HFFc6 (cell line): Measurements from ENCODE around the gene IL18R1. TPM values are rescaled to one million over a fixed set of nuclear protein-coding genes. Genes with fewer than 3 reads are reported as not detected.

Experiments used
- DNase-seq: peaks from one replicate; pipeline ENCODE4 v3.0.0-alpha.2; 2018
- H3K27ac Mint-ChIP-seq: 2 replicates; pipeline ENCODE4 v1.8.0; 2020; ENCODE audit warnings: mild to moderate bottlenecking, mixed read lengths
- H3K27me3 Mint-ChIP-seq: 2 replicates; pipeline ENCODE4 v1.8.0; 2021; ENCODE audit warnings: mild to moderate bottlenecking, moderate library complexity, mixed read lengths; ENCODE audit not compliant: insufficient read depth
- H3K36me3 Mint-ChIP-seq: 2 replicates; pipeline ENCODE4 v1.8.0; 2021; ENCODE audit warnings: low read depth, mixed read lengths
- H3K4me1 Mint-ChIP-seq: 2 replicates; pipeline ENCODE4 v1.8.0; 2020; ENCODE audit warnings: low read depth, mixed read lengths
- H3K4me3 Mint-ChIP-seq: 2 replicates; pipeline ENCODE4 v1.8.0; 2020; ENCODE audit warnings: mild to moderate bottlenecking, moderate library complexity, mixed read lengths
- H3K9me3 Mint-ChIP-seq: 2 replicates; pipeline ENCODE4 v1.8.0; 2020; ENCODE audit warnings: mild to moderate bottlenecking, mixed read lengths
- microRNA-seq: library from miRNA; unstranded; fragments of <30 nt; microRNA quantifications from one replicate; pipeline ENCODE4, GENCODE V29; 2019
- total RNA-seq, 6 experiments: library from RNA; stranded (reverse); fragmentation: NEBNext Ultra II Directional; extraction: Animal tissue kit (Norgen Biotek cat#: 25700); gene quantifications; 2 replicates in 1 of 6; 3 replicates in 5 of 6; pipeline ENCODE4 v1.2.3, GENCODE V29; 2021
- TF ChIP-seq, protein P1 (sequence below): fragments of 200-600 bp; sonication (generic); IDR thresholded peaks from 2 replicates; pipeline ENCODE4 v1.5.0; 2021; ENCODE audit warnings: antibody characterized with exemption, mild to moderate bottlenecking

Gene IL18R1
- total RNA-seq, 6 experiments from 2014 or later = not detected

DNA sequence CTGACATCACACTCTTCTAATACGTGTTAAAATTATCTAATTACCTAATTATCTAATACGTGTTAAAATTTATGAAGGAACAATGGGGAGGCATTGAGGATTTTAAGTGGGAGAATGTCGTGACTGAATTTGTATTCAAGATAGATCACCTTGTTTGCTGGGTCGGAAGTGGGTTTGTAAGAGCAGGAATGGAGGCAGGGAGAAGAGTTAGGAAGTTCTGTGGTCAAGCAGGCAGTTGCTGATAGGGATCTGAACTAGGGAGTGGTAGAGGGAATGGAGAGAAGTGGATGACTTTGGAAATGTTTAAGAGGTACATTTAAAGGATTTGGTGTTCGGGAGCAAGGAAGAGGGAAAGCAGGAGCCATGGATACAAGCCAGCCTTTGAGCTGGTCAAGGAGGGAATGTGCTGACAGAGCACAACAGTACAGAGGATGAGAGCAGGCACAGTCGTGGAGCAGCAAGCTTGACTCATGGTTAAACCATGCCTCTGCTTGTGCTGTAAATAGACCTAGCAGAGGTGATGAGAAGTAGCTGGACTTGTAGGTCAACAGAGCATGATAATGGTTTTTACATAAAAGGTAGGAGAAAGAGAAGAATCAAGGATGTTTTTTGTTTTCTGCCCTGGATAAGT is 83.6 kb downstream of the IL18R1 start:
- Mint-ChIP-seq H3K27ac (no peak overlapping the region), H3K27me3 (no peaks in the 10 kb centered on the region; the same call in 1 of the 2 replicates), H3K9me3 (no peaks in the 10 kb centered on the region), H3K36me3 (no peaks in the 10 kb centered on the region), H3K4me1 (no peaks in the 10 kb centered on the region), H3K4me3 (no peak overlapping the region)
- DNase-seq = peak; percentile 22
- TF ChIP-seq, protein P1, sequence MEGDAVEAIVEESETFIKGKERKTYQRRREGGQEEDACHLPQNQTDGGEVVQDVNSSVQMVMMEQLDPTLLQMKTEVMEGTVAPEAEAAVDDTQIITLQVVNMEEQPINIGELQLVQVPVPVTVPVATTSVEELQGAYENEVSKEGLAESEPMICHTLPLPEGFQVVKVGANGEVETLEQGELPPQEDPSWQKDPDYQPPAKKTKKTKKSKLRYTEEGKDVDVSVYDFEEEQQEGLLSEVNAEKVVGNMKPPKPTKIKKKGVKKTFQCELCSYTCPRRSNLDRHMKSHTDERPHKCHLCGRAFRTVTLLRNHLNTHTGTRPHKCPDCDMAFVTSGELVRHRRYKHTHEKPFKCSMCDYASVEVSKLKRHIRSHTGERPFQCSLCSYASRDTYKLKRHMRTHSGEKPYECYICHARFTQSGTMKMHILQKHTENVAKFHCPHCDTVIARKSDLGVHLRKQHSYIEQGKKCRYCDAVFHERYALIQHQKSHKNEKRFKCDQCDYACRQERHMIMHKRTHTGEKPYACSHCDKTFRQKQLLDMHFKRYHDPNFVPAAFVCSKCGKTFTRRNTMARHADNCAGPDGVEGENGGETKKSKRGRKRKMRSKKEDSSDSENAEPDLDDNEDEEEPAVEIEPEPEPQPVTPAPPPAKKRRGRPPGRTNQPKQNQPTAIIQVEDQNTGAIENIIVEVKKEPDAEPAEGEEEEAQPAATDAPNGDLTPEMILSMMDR = no peak

DNA sequence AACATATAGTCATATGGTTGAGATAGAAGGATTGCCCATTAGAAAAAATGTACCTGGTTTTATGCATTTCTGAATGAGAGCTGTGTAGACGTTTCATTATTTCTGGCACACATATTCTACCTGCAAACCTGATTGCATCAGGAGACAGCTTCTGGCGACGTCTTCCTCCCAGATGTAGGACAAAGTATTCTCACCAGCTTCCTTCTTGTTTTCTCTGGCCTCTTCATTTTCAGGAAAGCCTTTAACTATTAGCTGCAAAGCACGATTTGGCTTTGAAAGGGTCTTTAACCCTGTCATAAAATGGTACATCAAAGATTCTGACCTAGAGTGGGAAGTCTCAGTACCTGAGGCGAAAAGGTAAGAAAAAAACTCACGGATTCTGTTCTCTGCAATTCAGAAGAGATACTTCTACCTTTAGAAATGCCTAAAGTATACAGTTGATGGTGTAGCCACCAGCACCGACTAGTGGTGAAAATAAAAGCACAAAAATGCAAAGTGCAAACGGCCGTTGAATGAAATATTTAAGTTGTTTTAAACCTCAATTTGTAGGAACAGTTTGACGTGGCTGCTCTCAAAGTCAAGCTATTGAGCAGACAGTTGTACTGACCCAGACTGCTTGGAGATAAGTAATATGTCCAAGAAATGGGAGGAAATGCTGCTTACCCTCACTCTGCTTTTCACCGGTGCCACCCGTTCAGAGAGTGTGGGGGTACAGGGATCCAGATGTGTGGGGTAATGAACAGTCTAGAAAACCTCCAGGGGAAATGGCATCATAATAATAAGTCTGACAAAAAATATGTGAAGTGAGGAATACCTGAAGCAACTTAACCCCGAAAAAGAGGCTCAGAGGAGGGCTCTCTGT is 87.6 kb downstream of the IL18R1 start:
- Mint-ChIP-seq H3K27ac (no peak overlapping the region), H3K4me1 (no peaks in the 10 kb centered on the region), H3K36me3 (no peaks in the 10 kb centered on the region), H3K9me3 (no peaks in the 10 kb centered on the region), H3K4me3 (no peak overlapping the region), H3K27me3 (no peaks in the 10 kb centered on the region)
- peak; percentile 23 for DNase-seq
- TF ChIP-seq, protein P1 = peak; percentile 84

DNA sequence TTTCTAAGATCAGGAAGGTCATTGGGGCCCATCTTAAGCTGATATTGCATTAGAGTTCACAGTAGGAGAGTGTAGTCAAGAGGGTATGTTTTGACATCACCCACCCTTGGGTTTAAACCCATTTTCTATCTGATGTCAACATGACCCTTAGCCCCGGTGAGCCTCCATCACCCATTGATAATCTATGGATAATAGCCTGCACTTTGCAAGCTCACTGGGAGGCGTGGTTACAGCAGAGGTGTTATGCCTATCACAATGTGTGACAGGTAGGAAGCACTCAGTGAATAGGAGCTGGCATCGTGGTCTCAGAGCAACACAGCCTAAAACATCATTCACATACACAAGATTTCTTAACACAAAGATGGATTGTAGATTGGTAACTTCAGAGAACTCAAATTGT is 88.6 kb downstream of the IL18R1 start:
- H3K36me3 Mint-ChIP-seq = no peaks in the 10 kb centered on the region
- TF ChIP-seq, protein P1 = no peak
- H3K4me1 Mint-ChIP-seq = no peaks in the 10 kb centered on the region

DNA sequence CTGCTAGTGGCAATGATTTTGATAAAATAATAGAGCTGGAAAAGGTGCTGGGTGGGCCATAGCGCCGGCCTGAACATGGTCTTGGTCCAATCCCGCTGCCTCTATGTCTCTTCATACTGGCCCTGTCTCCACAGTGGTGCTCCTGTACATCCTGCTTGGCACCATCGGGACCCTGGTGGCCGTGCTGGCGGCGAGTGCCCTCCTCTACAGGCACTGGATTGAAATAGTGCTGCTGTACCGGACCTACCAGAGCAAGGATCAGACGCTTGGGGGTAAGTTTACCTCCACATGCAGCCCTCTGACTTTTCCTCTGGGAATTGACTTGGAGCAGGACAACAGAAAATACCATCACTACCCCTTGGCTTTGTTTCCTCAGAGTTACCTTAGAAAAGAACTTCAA is 91.3 kb downstream of the IL18R1 start:
- TF ChIP-seq, protein P1 = no peak
- no peaks in the 10 kb centered on the region for H3K4me1 Mint-ChIP-seq
- no peak overlapping the region for H3K4me3 Mint-ChIP-seq

More for the DNA sequence above, 88.6 kb downstream of the IL18R1 start:
- Mint-ChIP-seq H3K4me3 (no peak overlapping the region), H3K27me3 (no peaks in the 10 kb centered on the region), H3K9me3 (no peaks in the 10 kb centered on the region), H3K27ac (no peak overlapping the region)
- DNase-seq = no peak

More for the DNA sequence above, 91.3 kb downstream of the IL18R1 start:
- H3K9me3 Mint-ChIP-seq = no peaks in the 10 kb centered on the region
- H3K27me3 Mint-ChIP-seq = peaks cover 1% of the 10 kb centered on the region; the same call in 1 of the 2 replicates
- H3K36me3 Mint-ChIP-seq = no peaks in the 10 kb centered on the region
- no peak overlapping the region for H3K27ac Mint-ChIP-seq
- no peak for DNase-seq

Small RNAs within 50 kb of the gene (microRNA-seq; reads per million reads assigned to microRNA genes)
- not detected for gene MIR4772

Other genes with a start within 250 kb of the IL18R1 start
- gene IL1R1, start 213.1 kb upstream of the IL18R1 start, total RNA-seq = 10 to 100 TPM; 13.8 to 25.0 (median 22.9) TPM
- not detected for gene IL1RL2, start 168.8 kb upstream of the IL18R1 start, total RNA-seq
- gene IL1RL1, start 44.2 kb upstream of the IL18R1 start, total RNA-seq = not detected
- gene IL18RAP, start 67.4 kb downstream of the IL18R1 start, total RNA-seq = not detected
- under 1 TPM in 1 of 6 experiments, not detected in 5; 0.05 TPM for gene SLC9A4, start 117.4 kb downstream of the IL18R1 start, total RNA-seq